Measurements from ENCODE around the gene CDK8. TPM values are rescaled to one million over a fixed set of nuclear protein-coding genes. Genes with fewer than 3 reads are reported as not detected.

The CDK8 gene
- polyA plus RNA-seq, 2 of the 4 experiments (the other 2 are of a cell fraction) = 9.9 to 20.9 TPM

DNA sequence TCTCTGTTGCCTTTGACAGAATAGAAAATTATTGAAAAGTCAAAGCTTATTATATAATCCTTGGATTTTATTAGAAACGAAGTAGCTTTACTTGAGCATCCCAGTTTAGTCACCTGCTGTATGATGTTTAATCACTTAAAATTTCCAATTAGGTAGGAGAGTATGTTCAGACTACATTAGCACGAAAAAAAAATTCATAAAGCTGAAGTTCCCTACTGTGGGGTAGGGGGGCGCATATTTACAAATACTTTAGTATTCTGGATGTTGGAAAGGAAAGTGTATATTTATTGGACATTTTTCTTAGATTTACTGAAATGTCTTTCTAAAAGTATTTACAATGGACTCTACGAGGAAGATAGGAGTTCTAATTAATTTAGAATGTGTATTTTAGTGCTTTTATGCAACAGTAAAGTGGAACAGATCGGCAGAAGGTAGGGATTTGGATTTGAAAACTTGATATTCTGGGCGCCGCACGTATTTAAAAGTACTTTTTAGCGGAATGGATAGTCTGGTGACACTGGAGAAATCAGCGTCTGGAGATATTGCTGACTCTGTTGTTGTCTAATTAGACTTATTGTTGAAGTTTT is 1.9 kb downstream of the CDK8 start (continued):
- TF ChIP-seq ESRRA (IDR thresholded peaks at IDR 0.05; ENCODE audit: borderline replicate concordance, low read length) (no peak), USF2 (IDR thresholded peaks at IDR 0.05) (no peak), ZSCAN20 (CRISPR knock-in tag; IDR thresholded peaks at IDR 0.05) (no peak), BHLHE40 (IDR thresholded peaks at IDR 0.05; ENCODE audit: low read depth, low read length) (no peak), HOXA7 (CRISPR knock-in tag; IDR thresholded peaks at IDR 0.05) (no peak), FOSL2 (IDR thresholded peaks at IDR 0.05) (no peak), FOSL2 (CRISPR knock-in tag; IDR thresholded peaks at IDR 0.05) (no peak), TP53 (CRISPR knock-in tag; IDR thresholded peaks at IDR 0.05) (no peak)

DNA sequence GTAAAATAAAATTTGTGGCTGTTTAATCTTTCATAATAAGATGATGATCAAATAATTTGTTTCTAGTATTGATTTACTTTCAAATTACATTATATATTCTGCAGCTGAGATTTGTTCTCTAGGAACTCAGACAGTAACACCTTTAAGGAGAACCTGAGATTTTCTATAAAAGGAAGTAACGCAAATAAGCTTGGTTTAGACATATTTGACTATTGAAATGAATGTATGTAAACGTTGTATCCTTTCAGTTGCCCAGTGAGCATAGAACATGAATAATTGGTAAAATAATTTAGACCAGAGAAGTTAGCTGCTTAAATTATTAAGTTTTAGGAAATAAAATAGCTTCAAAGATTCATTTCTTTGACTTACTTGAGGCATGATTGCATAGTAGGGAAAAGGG is 3.1 kb downstream of the CDK8 start:
- no peak overlapping the region for H3K27ac ChIP-seq
- POLR2A ChIA-PET = no interaction called here
- 64% methylated on average over 2 of the region's 2 CpGs for WGBS (ENCODE audit: missing lambda C conversion rate)
- H3K9me3 ChIP-seq = no peaks in the 10 kb centered on the region
- DNase-seq (ENCODE audit: low read depth in 1 of 2, low spot score in 1 of 2) (no peak), FAIRE-seq (no peak), ATAC-seq (no peak)
- TF ChIP-seq ESRRA (IDR thresholded peaks at IDR 0.05; ENCODE audit: borderline replicate concordance, low read length) = no peak
- no peak for TF ChIP-seq HOXB13 (CRISPR knock-in tag; IDR thresholded peaks at IDR 0.05; ENCODE audit: low read depth)
- TF ChIP-seq TFCP2L1 (CRISPR knock-in tag; IDR thresholded peaks at IDR 0.05) = no peak
- TF ChIP-seq CEBPB (IDR thresholded peaks at IDR 0.05) = no peak
- H3K4me1 ChIP-seq = peaks cover 11% of the 10 kb centered on the region; the same call in 1 of the 3 replicates
- no peak overlapping the region for H3K4me2 ChIP-seq
- CTCF ChIA-PET = no interaction called here
- H3K4me3 ChIP-seq = no peak overlapping the region

- 91% methylated on average over 3 of the region's 3 CpGs for WGBS (ENCODE audit: missing lambda C conversion rate)
- no peak overlapping the region for H3K27ac ChIP-seq
- peak; percentile 42; the same call in 1 of the 2 replicates for TF ChIP-seq REST (IDR thresholded peaks at IDR 0.05)
- TF ChIP-seq ZSCAN20 (CRISPR knock-in tag; IDR thresholded peaks at IDR 0.05) = no peak
- TF ChIP-seq RCOR1 (IDR thresholded peaks at IDR 0.05; ENCODE audit: low read depth, low read length) = no peak
- TF ChIP-seq FOSB (CRISPR knock-in tag; IDR thresholded peaks at IDR 0.05) = no peak
- no peak for TF ChIP-seq ESRRA (IDR thresholded peaks at IDR 0.05; ENCODE audit: borderline replicate concordance, low read length)
- ATAC-seq = no peak
- no peak for FAIRE-seq
- CTCF ChIA-PET = no interaction called here
- DNase-seq (ENCODE audit: low read depth in 1 of 2, low spot score in 1 of 2) = no peak
- H3K4me1 ChIP-seq = peaks cover 7% of the 10 kb centered on the region; the same call in 1 of the 3 replicates
- H3K4me3 ChIP-seq = no peak overlapping the region
- H3K9me3 ChIP-seq = no peaks in the 10 kb centered on the region
- POLR2A ChIA-PET = no interaction called here
- no peak overlapping the region for H3K4me2 ChIP-seq
These were observed 5.7 kb downstream of the CDK8 start for GRCh38 chr13:26259634-26260033.

DNA sequence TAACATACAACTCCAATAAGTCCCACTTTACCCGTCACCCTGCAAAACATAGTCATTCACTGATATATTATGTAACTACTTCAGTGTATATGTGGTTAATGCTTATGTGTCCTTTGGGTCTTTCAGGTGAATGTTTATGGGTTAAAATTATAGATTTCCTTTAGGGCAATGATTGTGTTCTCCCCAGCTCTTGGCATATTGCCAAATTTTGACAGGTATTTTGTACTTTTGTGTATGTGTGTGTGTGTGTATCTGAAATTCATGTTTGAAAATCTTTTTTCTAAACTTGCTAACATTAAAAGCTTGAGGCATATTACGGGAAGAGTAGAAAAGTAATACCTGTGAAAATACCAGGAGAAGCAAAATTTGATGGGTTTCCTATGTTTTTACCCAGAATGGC is 8.2 kb downstream of the CDK8 start:
- CTCF ChIA-PET = no interaction called here
- H3K4me1 ChIP-seq = no peaks in the 10 kb centered on the region
- no peak for ATAC-seq
- DNase-seq (ENCODE audit: low read depth in 1 of 2, low spot score in 1 of 2) = no peak
- FAIRE-seq = no peak
- WGBS (ENCODE audit: missing lambda C conversion rate) = 96% methylated on average over 2 of the region's 2 CpGs
- H3K27ac ChIP-seq = no peak overlapping the region
- no peak overlapping the region for H3K4me2 ChIP-seq
- POLR2A ChIA-PET = interaction anchor here (1.1 kb wide), 1 partner anchor 40 kb away, joined by 3 read pairs; the partner anchor contains the start of gene RNF6
- H3K4me3 ChIP-seq = no peak overlapping the region
- no peaks in the 10 kb centered on the region for H3K9me3 ChIP-seq
- TF ChIP-seq CHD4 (IDR thresholded peaks at IDR 0.05; ENCODE audit: borderline replicate concordance) (no peak), CTCF (IDR thresholded peaks at IDR 0.05) (no peak), SMC3 (IDR thresholded peaks at IDR 0.05) (no peak), HOXB5 (CRISPR knock-in tag; IDR thresholded peaks at IDR 0.05) (no peak), CBX8 (IDR thresholded peaks at IDR 0.05) (no peak), JUN (IDR thresholded peaks at IDR 0.05) (no peak), REST (IDR thresholded peaks at IDR 0.05) (no peak)
- TF ChIP-seq, protein P1, sequence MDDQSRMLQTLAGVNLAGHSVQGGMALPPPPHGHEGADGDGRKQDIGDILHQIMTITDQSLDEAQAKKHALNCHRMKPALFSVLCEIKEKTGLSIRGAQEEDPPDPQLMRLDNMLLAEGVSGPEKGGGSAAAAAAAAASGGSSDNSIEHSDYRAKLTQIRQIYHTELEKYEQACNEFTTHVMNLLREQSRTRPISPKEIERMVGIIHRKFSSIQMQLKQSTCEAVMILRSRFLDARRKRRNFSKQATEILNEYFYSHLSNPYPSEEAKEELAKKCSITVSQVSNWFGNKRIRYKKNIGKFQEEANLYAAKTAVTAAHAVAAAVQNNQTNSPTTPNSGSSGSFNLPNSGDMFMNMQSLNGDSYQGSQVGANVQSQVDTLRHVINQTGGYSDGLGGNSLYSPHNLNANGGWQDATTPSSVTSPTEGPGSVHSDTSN (IDR thresholded peaks at IDR 0.05) = no peak
